ENCODE data around the gene SLC66A1.

GRCh38 chr1:19374083-19374801, 62.1 kb downstream of the SLC66A1 start:
- TF ChIP-seq CTCF (IDR thresholded peaks at IDR 0.05; ENCODE audit: low read depth, low read length): peak; percentile 41
- no peak for TF ChIP-seq EZH2phosphoT487 (IDR thresholded peaks at IDR 0.05; ENCODE audit: low read depth)

Data from OCI-LY3 (cell line).